Neutrophil (primary cell): Measurements from ENCODE around the gene KRT31.
"Not testable (repeated sequence)": the region's sequence is repeated elsewhere in the genome, so short reads cannot be mapped to it uniquely, and the experiment has no call there.

Experiments
- H3K27ac ChIP-seq: fragments of 200-600 bp; sonication (generic); 2 replicates; pipeline ENCODE4 v1.5.1; 2016; ENCODE audit warnings: mild to moderate bottlenecking, moderate library complexity
- H3K27me3 ChIP-seq: fragments of 200-600 bp; sonication (generic); 2 replicates; pipeline ENCODE4 v1.6.0; 2016; ENCODE audit warnings: mild to moderate bottlenecking
- H3K36me3 ChIP-seq: fragments of 200-600 bp; sonication (generic); 2 replicates; pipeline ENCODE4 v1.5.1; 2017
- H3K4me1 ChIP-seq, 2 experiments: fragments of 200-600 bp in 1 of 2; sonication (generic) in 1 of 2; 1 replicate in 1 of 2; 2 replicates in 1 of 2; pipeline versions ENCODE4 v1.5.1 to v1.6.1; 2013 to 2016; ENCODE audit warnings: low read depth in 1 of 2, low read length in 1 of 2, mild to moderate bottlenecking in 1 of 2, moderate library complexity in 1 of 2; ENCODE audit not compliant: control insufficient read depth in 1 of 2, insufficient read depth in 1 of 2
- H3K4me3 ChIP-seq, 2 experiments: fragments of 200-600 bp in 1 of 2; sonication (generic) in 1 of 2; 1 replicate in 1 of 2; 2 replicates in 1 of 2; pipeline ENCODE4 v1.5.1; 2013 to 2016; ENCODE audit warnings: low read depth in 1 of 2, low read length in 1 of 2, mild to moderate bottlenecking in 1 of 2, moderate library complexity in 1 of 2
- H3K9me3 ChIP-seq: fragments of 200-600 bp; sonication (generic); 2 replicates; pipeline ENCODE4 v1.5.1; 2016
- TF ChIP-seq, protein P1 (sequence below): fragments of 200-600 bp; sonication (generic); IDR thresholded peaks from 2 replicates; pipeline ENCODE4 v1.5.1; 2016; ENCODE audit warnings: antibody characterized with exemption

Gene KRT31

GRCh38 chr17:41403404-41404023, 6.1 kb upstream of the KRT31 start:
- TF ChIP-seq, protein P1, sequence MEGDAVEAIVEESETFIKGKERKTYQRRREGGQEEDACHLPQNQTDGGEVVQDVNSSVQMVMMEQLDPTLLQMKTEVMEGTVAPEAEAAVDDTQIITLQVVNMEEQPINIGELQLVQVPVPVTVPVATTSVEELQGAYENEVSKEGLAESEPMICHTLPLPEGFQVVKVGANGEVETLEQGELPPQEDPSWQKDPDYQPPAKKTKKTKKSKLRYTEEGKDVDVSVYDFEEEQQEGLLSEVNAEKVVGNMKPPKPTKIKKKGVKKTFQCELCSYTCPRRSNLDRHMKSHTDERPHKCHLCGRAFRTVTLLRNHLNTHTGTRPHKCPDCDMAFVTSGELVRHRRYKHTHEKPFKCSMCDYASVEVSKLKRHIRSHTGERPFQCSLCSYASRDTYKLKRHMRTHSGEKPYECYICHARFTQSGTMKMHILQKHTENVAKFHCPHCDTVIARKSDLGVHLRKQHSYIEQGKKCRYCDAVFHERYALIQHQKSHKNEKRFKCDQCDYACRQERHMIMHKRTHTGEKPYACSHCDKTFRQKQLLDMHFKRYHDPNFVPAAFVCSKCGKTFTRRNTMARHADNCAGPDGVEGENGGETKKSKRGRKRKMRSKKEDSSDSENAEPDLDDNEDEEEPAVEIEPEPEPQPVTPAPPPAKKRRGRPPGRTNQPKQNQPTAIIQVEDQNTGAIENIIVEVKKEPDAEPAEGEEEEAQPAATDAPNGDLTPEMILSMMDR: no peak
- H3K9me3 ChIP-seq: no peaks in the 10 kb centered on the region
- no peaks in the 10 kb centered on the region for H3K36me3 ChIP-seq
- H3K27ac ChIP-seq: no peak overlapping the region
- H3K4me3 ChIP-seq: no peak overlapping the region
- H3K4me1 ChIP-seq: no peaks in the 10 kb centered on the region
- peaks cover 16% of the 10 kb centered on the region for H3K27me3 ChIP-seq

- no peak overlapping the region for H3K27ac ChIP-seq
- peaks cover 16% of the 10 kb centered on the region for H3K27me3 ChIP-seq
- no peaks in the 10 kb centered on the region for H3K9me3 ChIP-seq
- no peaks in the 10 kb centered on the region for H3K36me3 ChIP-seq
- no peak overlapping the region for H3K4me3 ChIP-seq
- no peaks in the 10 kb centered on the region for H3K4me1 ChIP-seq
- TF ChIP-seq, protein P1: no peak
These were observed 4.8 kb upstream of the KRT31 start for GRCh38 chr17:41402161-41402560.

GRCh38 chr17:41396340-41396739, 1.1 kb downstream of the KRT31 start:
- Histone ChIP-seq H3K9me3 (no peaks in the 10 kb centered on the region), H3K36me3 (no peaks in the 10 kb centered on the region), H3K4me3 (no peak overlapping the region), H3K27me3 (peaks cover 36% of the 10 kb centered on the region), H3K27ac (no peak overlapping the region), H3K4me1 (no peaks in the 10 kb centered on the region)
- TF ChIP-seq, protein P1: no peak

GRCh38 chr17:41395611-41396010, 1.8 kb downstream of the KRT31 start:
- TF ChIP-seq, protein P1: no peak
- H3K4me3 ChIP-seq: no peak overlapping the region
- H3K27me3 ChIP-seq: peaks cover 38% of the 10 kb centered on the region
- no peaks in the 10 kb centered on the region for H3K4me1 ChIP-seq
- H3K36me3 ChIP-seq: no peaks in the 10 kb centered on the region
- H3K9me3 ChIP-seq: no peaks in the 10 kb centered on the region
- H3K27ac ChIP-seq: no peak overlapping the region

GRCh38 chr17:41395044-41395443, 2.4 kb downstream of the KRT31 start:
- H3K27ac ChIP-seq, H3K4me1 ChIP-seq, H3K36me3 ChIP-seq, H3K9me3 ChIP-seq, H3K4me3 ChIP-seq: not testable (repeated sequence)
- H3K27me3 ChIP-seq: peaks cover 41% of the 10 kb centered on the region

- TF ChIP-seq, protein P1: no peak
- peaks cover 47% of the 10 kb centered on the region for H3K27me3 ChIP-seq
- H3K9me3 ChIP-seq: no peaks in the 10 kb centered on the region
- no peak overlapping the region for H3K4me3 ChIP-seq
- no peak overlapping the region for H3K27ac ChIP-seq
- no peaks in the 10 kb centered on the region for H3K4me1 ChIP-seq
- H3K36me3 ChIP-seq: no peaks in the 10 kb centered on the region
These were observed 3.0 kb downstream of the KRT31 start for GRCh38 chr17:41394254-41394996.
